Progenitor cell of endocrine pancreas (in vitro differentiated cells): Measurements from ENCODE around the gene GUCY2F. TPM values are rescaled to one million over a fixed set of nuclear protein-coding genes. Genes with fewer than 3 reads are reported as not detected.

Source experiments
- DNase-seq: peaks from one replicate; pipeline ENCODE4 v3.0.0; 2021; ENCODE audit warnings: low spot score; ENCODE audit not compliant: unreplicated experiment
- H3K27ac Mint-ChIP-seq: 2 replicates; pipeline ENCODE4 v1.8.0; 2021; ENCODE audit warnings: mild to moderate bottlenecking, moderate library complexity, mixed read lengths
- H3K27me3 Mint-ChIP-seq: 2 replicates; pipeline ENCODE4 v1.8.0; 2021; ENCODE audit warnings: mixed read lengths
- H3K36me3 Mint-ChIP-seq: 2 replicates; pipeline ENCODE4 v1.8.0; 2022; ENCODE audit warnings: mixed read lengths; ENCODE audit not compliant: insufficient read depth
- H3K4me1 Mint-ChIP-seq: 2 replicates; pipeline ENCODE4 v1.8.0; 2021; ENCODE audit warnings: low read depth, mixed read lengths
- H3K4me3 Mint-ChIP-seq: 2 replicates; pipeline ENCODE4 v1.8.0; 2021; ENCODE audit warnings: low read depth, mild to moderate bottlenecking, moderate library complexity, mixed read lengths
- H3K9me3 Mint-ChIP-seq: 2 replicates; pipeline ENCODE4 v1.8.0; 2021; ENCODE audit warnings: low read depth, mixed read lengths
- CTCF ChIP-seq: fragments of 200-600 bp; sonication (generic); IDR thresholded peaks from one replicate; pipeline ENCODE4 v1.5.0; 2021; ENCODE audit warnings: antibody characterized with exemption, mild to moderate bottlenecking; ENCODE audit not compliant: unreplicated experiment
- total RNA-seq: library from RNA; stranded (reverse); gene quantifications from 2 replicates; pipeline ENCODE4 v1.2.1, GENCODE V29; 2021

Gene GUCY2F
- total RNA-seq, 1 donor from 2014 or later: 0.10 TPM

- H3K27me3 Mint-ChIP-seq: no peaks in the 10 kb centered on the region
- H3K36me3 Mint-ChIP-seq: no peaks in the 10 kb centered on the region
- no peak overlapping the region for H3K4me3 Mint-ChIP-seq
- H3K9me3 Mint-ChIP-seq: no peaks in the 10 kb centered on the region
- H3K4me1 Mint-ChIP-seq: peaks cover 3% of the 10 kb centered on the region
- DNase-seq: no peak
- peak; percentile 87 for TF ChIP-seq CTCF
- H3K27ac Mint-ChIP-seq: no peak overlapping the region
These were observed 97.2 kb downstream of the GUCY2F start for GRCh38 chrX:109384699-109385098.

GRCh38 chrX:109382332-109382731 lies 99.6 kb downstream of the GUCY2F start:
- no peaks in the 10 kb centered on the region for H3K36me3 Mint-ChIP-seq
- DNase-seq: no peak
- TF ChIP-seq CTCF: no peak
- no peak overlapping the region for H3K27ac Mint-ChIP-seq
- H3K4me1 Mint-ChIP-seq: peaks cover 6% of the 10 kb centered on the region
- H3K9me3 Mint-ChIP-seq: no peaks in the 10 kb centered on the region
- H3K27me3 Mint-ChIP-seq: no peaks in the 10 kb centered on the region
- H3K4me3 Mint-ChIP-seq: no peak overlapping the region

GRCh38 chrX:109378281-109378680 lies 103.6 kb downstream of the GUCY2F start:
- H3K36me3 Mint-ChIP-seq: no peaks in the 10 kb centered on the region
- H3K9me3 Mint-ChIP-seq: no peaks in the 10 kb centered on the region
- no peak for TF ChIP-seq CTCF
- H3K4me3 Mint-ChIP-seq: no peak overlapping the region
- no peak for DNase-seq
- no peaks in the 10 kb centered on the region for H3K27me3 Mint-ChIP-seq
- H3K27ac Mint-ChIP-seq: no peak overlapping the region
- peaks cover 6% of the 10 kb centered on the region for H3K4me1 Mint-ChIP-seq

GRCh38 chrX:109374262-109374960 lies 107.5 kb downstream of the GUCY2F start:
- Mint-ChIP-seq H3K4me1 (peaks cover 3% of the 10 kb centered on the region), H3K36me3 (no peaks in the 10 kb centered on the region), H3K4me3 (no peak overlapping the region), H3K27me3 (no peaks in the 10 kb centered on the region), H3K9me3 (no peaks in the 10 kb centered on the region), H3K27ac (no peak overlapping the region)
- DNase-seq: no peak
- no peak for TF ChIP-seq CTCF

- no peaks in the 10 kb centered on the region for H3K27me3 Mint-ChIP-seq
- no peaks in the 10 kb centered on the region for H3K36me3 Mint-ChIP-seq
- TF ChIP-seq CTCF: no peak
- no peaks in the 10 kb centered on the region for H3K9me3 Mint-ChIP-seq
- H3K4me1 Mint-ChIP-seq: peaks cover 3% of the 10 kb centered on the region
- no peak overlapping the region for H3K4me3 Mint-ChIP-seq
- no peak overlapping the region for H3K27ac Mint-ChIP-seq
- DNase-seq: no peak
These were observed 108.4 kb downstream of the GUCY2F start for GRCh38 chrX:109373468-109373867.
